ENCODE measurements around the gene SLC14A1.

SLC14A1 gene

DNA sequence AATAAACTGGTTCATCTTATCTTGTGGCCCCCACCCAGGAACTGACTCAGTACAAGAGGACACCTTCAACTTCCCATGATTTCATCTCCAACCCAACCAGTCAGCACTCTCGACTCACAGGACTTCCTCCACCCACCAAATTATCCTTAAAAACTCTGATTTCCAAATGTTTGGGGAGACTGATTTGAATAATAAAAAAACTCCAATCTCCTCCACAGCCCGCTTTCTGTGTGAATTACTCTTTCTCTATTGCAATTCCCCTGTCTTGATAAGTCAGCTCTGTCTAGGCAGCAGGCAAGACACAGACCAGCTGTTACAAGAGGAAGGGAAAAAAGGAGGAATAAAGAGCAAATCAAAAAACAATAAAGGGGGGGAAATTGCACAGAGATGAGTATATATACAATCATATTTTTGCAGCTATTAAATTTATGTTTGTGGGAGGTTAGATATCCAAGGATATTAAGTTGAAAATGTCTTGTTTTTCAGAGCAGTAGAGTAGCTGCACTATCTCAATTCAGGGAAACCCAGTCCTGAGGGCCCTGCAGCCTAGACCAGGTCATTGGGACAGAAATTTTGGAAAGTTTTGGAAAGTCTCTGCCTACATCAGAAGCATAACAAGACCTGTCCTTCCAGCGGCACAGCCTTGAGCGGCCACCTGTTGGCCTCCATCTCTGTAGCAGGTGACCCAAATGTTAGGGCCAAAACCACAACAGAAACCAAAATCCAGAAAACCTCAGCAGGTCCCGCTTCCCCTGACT, 68.7 kb downstream of the SLC14A1 start:
- no peak overlapping the region for H3K27ac ChIP-seq
- peaks cover 22% of the 10 kb centered on the region for H3K27me3 ChIP-seq (ENCODE audit: insufficient read depth, low read depth, severe bottlenecking)
- no peak overlapping the region for H3K4me3 ChIP-seq (ENCODE audit: low read depth, low read length)
- peaks cover 3% of the 10 kb centered on the region for H3K9me3 ChIP-seq (ENCODE audit: severe bottlenecking)
- TF ChIP-seq, protein P1, sequence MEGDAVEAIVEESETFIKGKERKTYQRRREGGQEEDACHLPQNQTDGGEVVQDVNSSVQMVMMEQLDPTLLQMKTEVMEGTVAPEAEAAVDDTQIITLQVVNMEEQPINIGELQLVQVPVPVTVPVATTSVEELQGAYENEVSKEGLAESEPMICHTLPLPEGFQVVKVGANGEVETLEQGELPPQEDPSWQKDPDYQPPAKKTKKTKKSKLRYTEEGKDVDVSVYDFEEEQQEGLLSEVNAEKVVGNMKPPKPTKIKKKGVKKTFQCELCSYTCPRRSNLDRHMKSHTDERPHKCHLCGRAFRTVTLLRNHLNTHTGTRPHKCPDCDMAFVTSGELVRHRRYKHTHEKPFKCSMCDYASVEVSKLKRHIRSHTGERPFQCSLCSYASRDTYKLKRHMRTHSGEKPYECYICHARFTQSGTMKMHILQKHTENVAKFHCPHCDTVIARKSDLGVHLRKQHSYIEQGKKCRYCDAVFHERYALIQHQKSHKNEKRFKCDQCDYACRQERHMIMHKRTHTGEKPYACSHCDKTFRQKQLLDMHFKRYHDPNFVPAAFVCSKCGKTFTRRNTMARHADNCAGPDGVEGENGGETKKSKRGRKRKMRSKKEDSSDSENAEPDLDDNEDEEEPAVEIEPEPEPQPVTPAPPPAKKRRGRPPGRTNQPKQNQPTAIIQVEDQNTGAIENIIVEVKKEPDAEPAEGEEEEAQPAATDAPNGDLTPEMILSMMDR (IDR thresholded peaks at IDR 0.05; ENCODE audit: low read depth, low read length), result no peak
- no peak for DNase-seq
- H3K36me3 ChIP-seq, result no peaks in the 10 kb centered on the region

DNA sequence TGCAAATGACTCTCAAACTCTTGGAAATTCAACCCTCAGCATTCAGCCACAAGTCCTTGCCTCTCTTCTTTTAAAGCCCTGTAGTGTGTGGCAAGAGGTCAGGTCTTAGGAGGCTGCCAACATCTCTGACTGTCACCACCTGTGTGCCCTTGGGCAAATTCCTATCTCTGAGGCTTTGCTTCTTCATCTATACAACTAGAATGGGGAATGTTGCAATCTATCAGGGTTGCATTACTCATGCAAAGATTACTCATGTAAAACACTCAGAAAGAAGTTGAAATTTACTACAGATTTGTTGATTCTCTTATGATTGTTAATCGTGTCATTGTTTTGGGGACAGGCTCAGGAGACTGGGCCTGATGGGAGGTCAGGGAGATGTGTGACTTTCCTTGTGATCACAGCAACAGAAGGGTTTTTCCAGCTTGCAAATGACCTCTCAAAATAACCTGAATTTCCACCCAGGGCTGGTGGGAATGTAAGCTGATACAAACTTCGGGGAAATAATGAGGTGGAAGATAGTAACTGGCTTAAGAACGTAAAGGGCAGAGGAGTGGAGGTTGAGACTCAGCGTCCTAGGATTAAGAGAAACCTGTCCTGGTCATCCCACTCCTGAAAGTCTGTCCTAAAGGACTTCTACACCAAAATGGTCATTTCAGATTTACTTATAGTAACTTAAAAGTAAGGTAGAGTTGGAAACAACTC, 69.4 kb downstream of the SLC14A1 start:
- no peak overlapping the region for H3K4me3 ChIP-seq (ENCODE audit: low read depth, low read length)
- H3K27me3 ChIP-seq (ENCODE audit: insufficient read depth, low read depth, severe bottlenecking), result peaks cover 24% of the 10 kb centered on the region
- H3K27ac ChIP-seq, result no peak overlapping the region
- no peak for DNase-seq
- H3K36me3 ChIP-seq, result no peaks in the 10 kb centered on the region
- peaks cover 3% of the 10 kb centered on the region for H3K9me3 ChIP-seq (ENCODE audit: severe bottlenecking)
- TF ChIP-seq, protein P1 (IDR thresholded peaks at IDR 0.05; ENCODE audit: low read depth, low read length), result no peak

DNA sequence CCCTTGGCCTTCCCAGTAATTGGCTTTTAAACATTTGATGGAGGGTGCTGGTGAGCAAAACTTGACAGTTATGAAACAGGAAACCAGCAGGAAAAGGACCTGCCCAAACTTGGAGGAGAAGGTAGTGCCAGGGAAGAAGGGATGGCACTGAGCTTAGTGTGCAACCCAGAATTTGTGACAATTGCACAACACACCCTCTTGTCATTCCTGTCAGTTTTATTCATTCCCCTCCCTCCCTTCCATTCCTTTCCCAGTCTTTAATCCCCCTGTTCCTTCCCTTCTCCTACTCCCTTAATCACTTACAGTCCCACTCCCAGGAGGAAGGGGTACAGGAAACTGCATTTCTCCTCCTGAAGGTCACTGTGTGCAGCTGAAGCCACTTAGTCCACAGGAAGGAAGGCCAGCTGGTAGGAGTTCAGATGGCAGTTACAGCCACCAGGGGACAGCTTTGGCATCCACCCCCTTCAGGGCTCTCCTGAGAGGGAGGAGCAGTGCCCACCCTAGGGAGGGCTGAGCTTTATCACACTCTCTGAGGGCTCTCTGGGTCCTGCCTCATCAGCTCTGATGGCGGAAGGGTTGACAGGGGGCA, 77.5 kb downstream of the SLC14A1 start:
- Histone ChIP-seq H3K9me3 (ENCODE audit: severe bottlenecking) (peaks cover 28% of the 10 kb centered on the region), H3K4me3 (ENCODE audit: low read depth, low read length) (no peak overlapping the region), H3K27me3 (ENCODE audit: insufficient read depth, low read depth, severe bottlenecking) (peaks cover 41% of the 10 kb centered on the region), H3K27ac (no peak overlapping the region), H3K36me3 (no peaks in the 10 kb centered on the region)
- TF ChIP-seq, protein P1 (IDR thresholded peaks at IDR 0.05; ENCODE audit: low read depth, low read length), result no peak
- no peak for DNase-seq

Data from WERI-Rb-1 (cell line).